HuH-7 (cell line): ENCODE results near the gene HAO2.

ENCODE experiments used
- DNase-seq: peaks from one replicate; pipeline ENCODE4 v3.0.0; 2011; ENCODE audit warnings: low spot score

The HAO2 gene

DNA sequence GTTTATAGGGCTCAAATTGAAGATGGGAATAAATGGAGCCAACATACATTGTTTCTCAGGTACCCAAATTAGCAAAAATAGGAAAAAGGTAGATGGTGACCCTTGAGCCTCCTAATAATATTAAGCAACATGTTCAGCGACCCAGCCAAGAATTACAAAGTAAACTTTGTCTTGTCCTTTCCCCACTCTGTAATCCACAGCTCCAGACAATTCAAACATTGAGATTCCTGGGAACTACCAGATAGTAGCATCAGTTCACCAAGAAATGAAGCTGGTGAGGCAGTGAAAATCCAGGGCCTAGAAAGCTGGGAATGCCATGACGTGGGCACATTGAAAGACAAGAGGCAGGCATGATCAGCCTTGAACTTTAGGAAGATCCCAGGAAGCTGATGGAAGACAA, 11.7 kb downstream of the HAO2 start:
- DNase-seq, result no peak

DNA sequence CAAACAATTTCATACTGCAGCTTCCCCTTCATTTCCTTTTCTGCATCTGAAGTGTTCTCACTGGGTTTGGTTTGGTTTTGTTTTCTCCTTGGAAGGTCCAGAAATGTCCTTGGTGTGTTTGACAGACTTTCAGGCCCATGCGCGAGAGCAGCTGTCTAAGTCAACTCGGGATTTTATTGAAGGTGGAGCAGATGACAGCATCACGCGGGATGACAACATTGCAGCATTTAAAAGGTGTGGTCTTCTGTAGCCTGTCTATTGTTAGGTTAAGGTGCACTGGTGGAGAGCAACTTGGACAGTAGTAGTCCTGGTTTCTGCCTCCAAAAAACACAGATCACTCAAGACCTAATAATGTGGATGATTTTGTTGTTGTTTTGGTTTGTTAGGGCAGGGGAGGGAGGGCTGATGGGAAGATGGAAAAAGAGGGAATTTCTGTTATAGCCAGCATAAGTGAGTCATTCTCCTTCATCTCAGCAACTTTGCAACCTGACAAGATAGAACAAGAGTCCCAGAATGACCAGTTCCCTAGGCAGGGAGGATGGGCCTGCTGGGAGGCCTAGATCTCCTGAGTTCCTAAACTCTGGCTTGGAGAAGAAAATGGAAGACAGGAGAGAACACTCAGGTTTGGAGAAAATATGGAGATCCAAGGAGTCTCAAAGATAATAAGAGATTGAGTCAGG, 12.5 kb downstream of the HAO2 start:
- no peak for DNase-seq

DNA sequence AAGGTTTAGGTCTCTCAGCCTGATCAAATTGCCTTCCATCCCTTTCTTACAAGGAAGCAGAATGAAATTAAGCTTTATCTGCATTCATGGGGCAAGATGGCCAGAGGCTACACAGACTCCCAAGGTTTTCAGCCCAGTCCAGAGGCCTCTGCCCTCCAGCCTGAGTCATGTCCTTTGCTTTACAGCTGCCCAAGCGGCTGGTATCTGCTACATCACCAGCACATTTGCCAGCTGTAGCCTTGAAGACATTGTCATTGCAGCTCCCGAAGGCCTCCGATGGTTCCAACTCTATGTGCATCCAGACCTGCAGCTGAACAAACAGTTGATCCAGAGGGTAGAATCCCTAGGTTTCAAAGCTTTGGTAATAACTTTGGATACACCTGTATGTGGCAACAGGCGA, 16.0 kb downstream of the HAO2 start:
- no peak for DNase-seq

DNA sequence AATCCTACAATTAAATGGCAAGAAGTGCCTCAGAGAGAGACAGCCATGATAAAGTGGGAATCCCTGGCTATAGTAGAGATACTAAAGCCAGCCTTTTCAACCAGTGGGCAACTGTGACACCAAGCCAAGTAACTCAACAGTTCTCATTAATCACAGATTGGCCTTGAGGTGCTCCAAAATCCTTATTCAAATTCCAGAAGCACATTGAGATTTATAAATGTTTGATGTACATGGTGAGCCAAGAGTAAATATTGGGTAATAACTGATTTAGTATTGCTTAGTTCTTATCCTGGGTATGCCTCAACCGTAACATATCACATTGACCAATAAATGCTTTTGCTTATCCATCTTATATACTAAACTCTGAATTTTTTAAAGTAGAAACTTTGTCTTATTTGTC, 17.1 kb downstream of the HAO2 start:
- DNase-seq, result no peak

DNA sequence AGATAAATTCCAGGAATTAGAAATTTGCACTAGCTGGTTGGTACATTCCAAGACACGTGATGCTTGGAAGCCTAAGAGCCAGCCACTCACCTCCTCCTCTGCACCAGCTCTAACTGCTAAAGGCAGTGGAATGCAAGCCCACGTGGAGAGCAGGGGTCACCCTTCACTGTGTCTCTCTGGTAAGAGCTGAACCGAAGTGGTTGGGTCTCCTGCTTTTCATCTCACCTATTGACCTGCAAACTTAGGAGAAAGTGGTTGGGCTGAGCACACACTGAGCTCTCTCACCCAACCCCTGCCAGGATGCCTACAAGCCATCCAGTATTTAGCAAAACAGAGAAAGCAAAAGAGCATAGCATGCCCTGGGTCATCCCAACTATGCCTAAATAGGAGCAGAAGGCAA, 19.3 kb downstream of the HAO2 start:
- DNase-seq, result no peak

DNA sequence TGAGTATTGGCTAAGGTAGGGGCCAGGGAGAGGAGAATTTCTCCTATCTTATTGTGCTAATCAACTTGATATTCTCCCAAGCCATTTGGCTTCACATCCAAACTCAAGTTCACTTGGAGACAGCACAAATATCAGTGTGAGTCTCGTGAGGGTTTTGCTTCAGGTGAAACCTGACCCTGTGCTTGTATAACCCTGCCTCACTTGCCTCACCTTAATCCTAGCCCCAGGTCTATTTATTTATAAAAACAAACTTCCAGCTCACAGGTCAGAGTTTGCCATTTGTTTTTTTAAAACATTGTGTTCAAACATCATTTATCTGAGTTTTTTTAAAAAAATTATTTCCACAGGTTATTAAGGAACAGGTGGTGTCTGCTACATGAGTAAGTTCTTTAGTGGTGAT, 19.9 kb downstream of the HAO2 start:
- no peak for DNase-seq

DNA sequence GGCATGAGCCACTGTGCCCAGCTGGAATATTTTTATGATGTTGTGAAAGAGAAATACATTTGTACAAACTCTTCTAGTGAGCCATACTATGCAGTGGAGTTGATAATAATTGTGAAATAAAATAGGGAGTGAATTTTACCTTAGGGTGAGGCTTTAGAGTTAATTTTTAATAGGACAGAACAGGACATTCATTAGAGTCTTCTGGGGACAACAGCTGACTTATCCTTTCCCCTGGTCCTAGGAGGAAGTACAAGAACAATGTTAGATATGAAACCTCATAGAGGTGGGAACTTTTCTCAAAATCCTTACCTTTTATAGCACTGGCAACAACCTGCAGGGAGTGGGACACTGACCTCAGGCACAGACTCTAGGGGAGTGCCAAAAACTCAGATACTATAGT, 21.9 kb downstream of the HAO2 start:
- DNase-seq, result no peak

DNA sequence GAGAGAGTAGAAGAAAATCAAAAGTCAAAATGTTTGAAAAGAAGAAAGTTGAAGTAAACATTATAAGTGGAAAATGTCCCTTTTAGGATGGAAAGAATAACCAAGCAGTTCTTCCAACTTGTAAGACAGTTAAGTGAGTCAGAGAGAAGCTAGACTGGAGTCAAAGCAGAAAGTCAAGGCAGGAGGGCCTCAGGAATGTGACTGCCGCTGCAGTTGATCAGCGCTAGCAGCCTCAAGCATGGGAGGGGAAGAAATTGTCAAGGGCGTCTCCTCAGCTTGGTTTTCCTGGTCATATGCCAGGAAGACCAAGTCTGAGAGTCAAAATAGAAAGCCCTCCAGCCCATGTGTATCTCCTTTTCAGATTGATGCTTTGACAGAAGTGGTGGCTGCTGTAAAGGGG, 23.2 kb downstream of the HAO2 start:
- no peak for DNase-seq

DNA sequence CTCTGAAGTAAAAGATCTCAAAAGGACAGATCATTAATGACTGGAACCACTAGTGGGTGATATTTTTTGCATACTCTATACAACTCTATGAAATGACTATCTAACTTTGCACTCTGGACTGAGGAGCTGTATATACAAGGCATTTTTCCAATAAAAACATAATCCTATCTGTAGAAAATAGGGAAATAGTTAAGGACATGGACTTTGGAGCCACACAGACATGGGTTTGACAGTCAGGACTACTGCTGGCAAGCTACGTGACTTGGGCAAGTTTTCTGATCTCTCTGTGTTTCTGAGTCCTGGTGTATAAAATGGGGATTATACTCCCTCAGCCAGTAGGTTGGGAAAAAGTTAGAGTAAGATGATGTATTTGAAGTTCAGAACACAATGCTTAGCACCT, 25.5 kb downstream of the HAO2 start:
- DNase-seq, result no peak

DNA sequence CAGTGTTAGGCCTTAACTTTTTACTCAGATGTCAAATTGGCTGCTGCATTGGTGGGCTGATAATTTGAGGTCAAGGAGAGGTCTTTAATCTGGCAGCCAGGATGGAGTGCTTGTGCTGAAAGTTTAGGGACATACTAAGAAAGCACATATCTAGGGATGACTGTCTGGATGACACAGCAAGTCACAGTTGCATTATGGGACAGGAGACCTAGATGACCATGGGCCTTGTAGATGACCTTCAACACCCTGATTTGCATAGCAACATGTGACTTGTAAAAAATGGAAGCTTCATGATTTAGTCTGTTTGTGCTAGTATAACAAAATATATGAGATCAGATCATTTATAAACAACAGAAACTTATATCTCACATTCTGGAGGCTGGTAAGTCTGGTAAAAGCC, 28.4 kb downstream of the HAO2 start:
- no peak for DNase-seq

DNA sequence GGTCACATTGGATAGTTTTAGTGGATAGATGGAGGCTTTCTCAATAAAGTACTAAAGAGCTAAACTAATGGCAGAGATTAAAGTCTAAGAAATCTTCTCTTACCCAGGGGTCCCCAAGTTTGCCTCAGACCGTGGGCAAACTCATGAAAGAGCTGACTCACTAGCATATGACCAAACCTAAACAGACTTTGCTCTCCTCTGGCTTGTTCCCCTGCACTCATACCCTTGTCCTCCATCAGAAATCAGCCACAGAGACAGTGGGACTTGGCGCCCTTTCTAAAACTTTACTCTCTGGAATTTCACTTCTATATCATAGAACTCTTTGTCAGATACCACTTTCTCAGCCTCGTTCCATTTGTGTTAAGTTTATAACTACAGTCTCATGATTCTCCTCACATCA, 29.4 kb downstream of the HAO2 start:
- no peak for DNase-seq

DNA sequence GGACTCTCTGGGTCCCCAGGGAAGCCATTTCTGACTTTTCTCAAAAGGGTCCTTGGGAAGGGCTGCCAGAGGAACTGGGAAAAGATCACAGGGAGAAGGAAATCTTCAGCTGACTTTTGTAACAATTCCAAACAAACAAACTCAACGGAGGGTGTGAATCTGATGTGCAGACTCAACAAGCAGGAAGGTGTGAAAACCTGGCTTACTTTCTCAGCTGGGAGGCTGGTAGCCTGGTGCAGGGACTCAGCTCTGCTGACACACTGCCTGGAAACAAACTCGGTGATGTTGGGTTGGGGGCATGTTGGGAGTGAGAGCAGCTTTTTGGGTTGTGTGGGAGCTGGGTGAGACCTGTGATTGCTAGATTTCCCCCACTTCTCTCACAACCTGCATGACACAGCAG, 36.2 kb downstream of the HAO2 start:
- no peak for DNase-seq

DNA sequence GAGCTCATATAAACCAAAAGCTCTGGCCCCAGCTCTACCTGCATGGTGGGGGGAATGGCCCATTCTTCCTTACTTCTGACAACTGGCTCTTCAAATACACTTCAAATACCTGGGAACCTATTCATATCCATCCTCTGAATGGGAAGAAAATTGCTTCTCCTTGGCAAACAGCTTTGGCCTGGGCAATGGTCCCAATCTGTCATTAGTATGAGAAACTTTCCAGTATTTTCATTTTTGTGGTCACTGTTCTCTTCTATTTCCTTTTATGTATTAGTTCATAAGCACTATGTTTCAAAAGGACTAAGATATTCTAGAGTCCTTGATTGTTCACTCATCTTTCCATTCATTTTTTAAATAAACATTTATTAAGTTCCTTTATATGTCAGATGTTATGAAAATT, 41.1 kb downstream of the HAO2 start:
- no peak for DNase-seq

DNA sequence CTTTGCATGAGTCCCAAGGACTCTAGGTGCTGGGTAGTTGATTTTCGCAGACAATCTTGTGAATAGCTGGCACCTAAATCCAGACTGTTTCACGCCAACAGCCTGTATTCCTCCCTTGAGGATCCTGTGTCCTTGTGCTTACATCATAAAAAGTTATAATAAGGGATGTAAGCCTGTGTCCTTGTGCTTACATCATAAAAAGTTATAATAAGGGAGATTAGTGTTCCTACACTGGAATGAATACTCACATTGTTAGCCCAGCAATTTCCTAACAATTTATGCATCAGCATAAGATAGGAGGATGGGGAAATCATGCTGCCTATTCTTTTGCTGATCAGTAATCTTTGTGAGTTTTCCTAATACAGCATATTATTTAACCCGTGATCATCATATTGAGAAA, 42.4 kb downstream of the HAO2 start:
- DNase-seq, result no peak

DNA sequence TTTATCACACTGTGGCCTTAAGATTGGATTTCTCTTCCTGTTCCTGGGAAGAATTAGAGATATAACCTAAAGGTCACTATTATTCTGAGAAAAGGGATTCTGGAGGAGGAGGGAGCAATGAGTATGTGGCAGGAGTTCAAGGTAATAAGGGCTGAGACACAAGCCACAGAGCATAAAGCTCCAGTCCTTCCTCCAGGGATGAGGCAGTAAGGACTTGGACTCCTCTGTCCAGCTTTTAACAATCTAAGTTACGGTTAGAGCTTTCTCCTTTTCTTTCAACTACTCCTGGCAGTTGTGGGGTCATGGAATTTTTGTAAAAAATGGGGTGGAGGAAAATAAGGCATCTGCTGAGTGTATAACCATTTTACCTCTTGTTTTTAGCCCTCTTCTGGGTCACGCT, 46.4 kb downstream of the HAO2 start, which contains the start of gene HSD3B2:
Gene HSD3B2, plus strand, starts transcription at position 201 of the 400 bp plus-strand sequence. CDS start 270 bp downstream, outside the sequence.
- no peak for DNase-seq

DNA sequence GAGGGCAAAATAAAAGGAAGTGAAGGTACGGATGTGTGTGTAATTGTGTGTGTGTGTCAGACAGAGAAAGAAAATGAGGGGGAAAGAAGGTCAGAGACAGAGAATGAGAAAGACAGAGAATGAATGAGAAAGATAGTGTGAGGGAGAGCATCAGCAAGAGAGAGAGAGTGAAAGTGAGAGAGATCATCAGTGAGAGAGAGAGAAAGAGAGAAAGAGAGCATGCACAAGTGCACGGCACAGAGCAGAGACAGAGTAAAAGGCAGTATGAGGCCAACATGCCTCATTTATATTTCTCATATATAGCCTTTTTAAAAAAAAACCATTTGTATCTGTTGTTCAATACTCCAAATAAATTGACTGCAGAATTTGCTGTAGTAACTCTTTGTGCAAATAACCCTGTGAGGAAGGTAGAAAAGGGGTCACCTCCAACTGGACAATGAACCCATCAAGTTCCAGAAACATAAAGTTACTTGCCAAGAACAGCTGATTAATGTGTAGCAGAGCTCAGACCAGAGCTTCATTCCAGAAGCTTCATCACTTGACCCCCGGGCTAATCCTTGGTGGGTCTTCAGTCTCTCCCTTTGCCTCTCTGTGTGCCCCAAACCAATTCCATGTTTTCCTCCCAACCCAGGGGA, 47.5 kb downstream of the HAO2 start:
- no peak for DNase-seq

DNA sequence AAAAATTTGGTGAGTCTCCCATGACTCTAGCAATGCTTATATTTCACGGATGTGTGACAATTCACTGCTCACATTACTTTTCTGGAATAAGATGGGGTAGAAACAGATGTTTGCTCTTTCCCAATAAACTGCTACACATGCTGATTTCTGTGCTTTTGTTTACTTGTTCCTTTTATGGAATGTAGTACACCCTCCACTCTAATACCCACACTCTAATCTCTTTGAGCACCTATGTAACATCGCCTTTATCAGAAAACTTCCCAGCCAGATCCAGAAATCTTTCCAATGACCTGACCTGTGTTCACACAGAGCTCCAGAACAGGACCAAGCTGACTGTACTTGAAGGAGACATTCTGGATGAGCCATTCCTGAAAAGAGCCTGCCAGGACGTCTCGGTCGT, 50.5 kb downstream of the HAO2 start:
- no peak for DNase-seq

DNA sequence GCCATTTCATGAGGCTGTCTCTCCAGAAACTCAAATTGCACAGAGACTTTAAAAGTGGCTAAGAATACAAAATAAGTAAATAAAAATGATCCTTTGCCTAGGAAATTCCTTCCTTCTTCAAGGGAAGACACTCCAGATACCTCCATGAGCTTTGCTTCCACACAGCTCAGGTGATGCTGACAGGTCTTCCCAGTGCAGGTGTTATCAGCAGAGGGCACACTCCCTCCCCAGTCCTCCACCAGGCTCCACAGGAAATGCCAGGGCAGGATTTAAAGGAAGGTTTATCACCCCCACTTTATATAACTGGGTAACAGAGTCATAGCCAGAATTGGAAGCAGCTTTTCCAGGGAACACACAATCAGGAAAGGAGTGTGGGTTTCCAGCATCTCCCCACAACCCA, 52.1 kb downstream of the HAO2 start:
- no peak for DNase-seq

DNA sequence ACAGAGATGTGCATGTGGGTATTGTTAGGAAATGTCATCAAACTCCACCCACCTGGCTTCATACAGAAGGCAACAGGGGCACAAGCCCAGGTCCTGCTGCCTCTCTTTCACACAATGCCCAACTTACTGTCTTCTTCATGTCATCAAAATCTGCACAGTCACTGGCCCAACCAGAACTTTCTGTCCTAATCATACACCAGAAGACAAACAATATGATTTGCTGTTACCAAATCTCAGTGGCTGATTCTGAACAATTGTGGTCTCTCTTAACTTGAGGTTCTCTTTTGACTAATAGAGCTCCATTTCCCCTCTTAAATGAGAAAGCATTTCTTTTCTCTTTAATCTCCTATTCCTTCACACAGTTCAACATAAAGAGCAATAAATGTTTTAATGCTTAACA, 54.0 kb downstream of the HAO2 start:
- DNase-seq, result no peak

DNA sequence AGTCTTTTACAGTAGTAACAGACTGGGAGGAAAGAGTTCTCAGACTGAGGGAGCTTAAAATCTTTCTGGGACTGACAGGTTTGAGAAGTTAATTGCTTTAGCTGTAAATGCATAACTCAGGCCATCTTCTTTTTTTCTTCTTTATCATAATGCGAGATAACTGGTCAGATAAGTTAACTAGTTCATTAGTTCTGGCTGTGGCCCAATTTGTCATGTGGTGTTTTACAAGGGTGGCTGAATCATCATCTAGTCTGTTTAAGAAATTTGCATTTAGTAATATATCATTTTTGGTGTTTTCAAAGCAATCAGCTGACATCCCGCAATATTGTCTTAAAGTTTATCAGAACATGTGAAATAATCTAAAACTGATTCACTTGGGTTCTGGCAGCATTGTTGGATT, 60.4 kb downstream of the HAO2 start:
- no peak for DNase-seq

DNA sequence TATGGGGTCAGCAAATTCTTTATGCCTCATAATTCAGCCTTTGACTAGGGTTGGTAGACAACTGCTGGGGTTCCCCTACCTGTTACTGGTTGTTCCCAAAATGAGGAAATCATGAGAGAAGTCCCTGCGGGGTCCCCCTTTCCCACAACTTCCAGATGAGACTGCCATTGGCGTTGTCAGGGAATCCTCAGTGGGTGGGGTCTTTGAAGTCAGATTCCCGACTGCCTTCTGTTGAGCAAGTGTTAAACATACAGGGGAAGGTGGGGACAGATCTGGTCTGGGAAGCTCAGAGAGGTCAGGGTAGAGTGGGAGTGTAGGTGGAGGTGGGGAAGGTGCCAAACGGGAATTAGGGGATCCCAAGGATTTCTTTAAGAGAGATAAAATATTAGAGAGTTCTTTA, 61.1 kb downstream of the HAO2 start:
- no peak for DNase-seq

DNA sequence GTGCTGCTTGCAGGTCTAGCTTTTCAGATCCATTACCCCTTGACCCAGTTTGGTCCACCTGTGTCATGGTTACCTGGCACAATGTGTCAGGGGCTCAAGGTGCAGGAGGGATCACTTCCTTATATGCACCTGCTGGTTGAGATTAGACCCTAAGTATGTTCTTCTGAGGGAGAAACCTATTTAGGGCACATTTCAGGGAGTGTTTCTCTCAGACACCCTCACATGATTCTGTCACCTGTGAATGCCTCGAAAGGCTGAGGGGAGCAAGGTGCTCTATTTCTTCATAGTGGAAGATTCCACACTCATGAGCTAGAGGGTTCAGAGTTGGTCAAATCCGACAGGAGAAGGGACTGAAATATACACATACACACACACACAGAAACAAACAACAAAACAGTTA, 61.9 kb downstream of the HAO2 start:
- DNase-seq, result no peak

DNA sequence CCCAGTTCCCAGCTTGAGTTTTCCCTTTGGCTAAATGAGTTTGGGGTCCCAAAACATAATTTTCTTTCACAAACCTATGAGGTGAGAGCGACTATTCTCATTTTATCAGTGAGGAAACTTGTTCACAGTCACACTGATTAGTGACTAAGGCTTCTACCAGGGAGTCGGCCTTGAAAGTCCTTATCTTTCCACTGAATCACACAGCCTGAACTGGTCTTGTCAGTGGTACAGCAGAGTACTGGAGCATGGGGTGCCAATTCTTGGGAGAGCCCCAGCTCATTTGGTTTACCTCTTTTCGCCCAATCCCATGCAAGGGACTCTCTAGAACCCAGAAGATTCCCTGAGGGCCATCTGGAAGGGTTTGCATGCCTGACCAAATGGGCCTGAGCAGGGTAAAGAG, 63.3 kb downstream of the HAO2 start:
- DNase-seq, result no peak

DNA sequence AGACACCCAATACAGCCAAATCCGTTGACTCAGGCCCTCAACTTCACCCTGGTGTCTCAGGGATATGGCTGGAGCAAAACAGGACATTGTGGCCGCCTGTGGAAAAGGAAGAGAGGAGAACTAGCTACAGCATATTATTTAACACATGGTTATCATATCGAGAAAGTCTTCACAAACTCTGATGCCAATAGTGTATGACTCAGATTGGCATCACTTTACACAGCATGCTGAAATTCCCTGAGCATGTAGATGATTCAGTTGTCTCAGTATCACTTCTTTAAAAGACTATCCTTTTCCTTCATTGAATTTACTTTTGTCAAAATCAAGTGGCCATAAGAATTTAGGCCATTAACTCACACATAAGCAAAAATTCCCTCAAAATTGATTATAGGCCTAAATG, 66.5 kb downstream of the HAO2 start:
- DNase-seq, result no peak
